GM23248 (cell line): ENCODE data around the gene COX8A. TPM values are rescaled to one million over a fixed set of nuclear protein-coding genes. Genes with fewer than 3 reads are reported as not detected.
"Not testable (repeated sequence)": the region's sequence is repeated elsewhere in the genome, so short reads cannot be mapped to it uniquely, and the experiment has no call there.

Experiments used
- DNase-seq: peaks from one replicate; pipeline ENCODE4 v3.0.0-alpha.2; 2015
- H2AFZ ChIP-seq: fragments of 200-600 bp; sonication (generic); 2 replicates; pipeline ENCODE4 v1.6.1; 2016; ENCODE audit warnings: antibody characterized with exemption
- H3F3A ChIP-seq: fragments of 200-600 bp; sonication (generic); 2 replicates; pipeline ENCODE4 v1.6.1; 2016; ENCODE audit warnings: mild to moderate bottlenecking, antibody characterized with exemption, mixed run types; ENCODE audit not compliant: insufficient read depth
- H3K27ac ChIP-seq: fragments of 200-600 bp; sonication (generic); 2 replicates; pipeline ENCODE4 v1.5.1; 2016; ENCODE audit warnings: mild to moderate bottlenecking
- H3K27me3 ChIP-seq: fragments of 200-600 bp; sonication (generic); replicated peaks from 2 replicates; pipeline ENCODE4 v1.6.1; 2016; ENCODE audit warnings: mild to moderate bottlenecking; ENCODE audit not compliant: insufficient read depth
- H3K36me3 ChIP-seq: fragments of 200-600 bp; sonication (generic); 2 replicates; pipeline ENCODE4 v1.6.1; 2016; ENCODE audit warnings: low read depth, mild to moderate bottlenecking
- H3K4me1 ChIP-seq: fragments of 200-600 bp; sonication (generic); 2 replicates; pipeline ENCODE4 v1.6.1; 2016; ENCODE audit warnings: mild to moderate bottlenecking; ENCODE audit not compliant: insufficient read depth
- H3K4me2 ChIP-seq: fragments of 200-600 bp; sonication (generic); one replicate; pipeline ENCODE4 v1.6.1; 2016; ENCODE audit warnings: mild to moderate bottlenecking; ENCODE audit not compliant: unreplicated experiment
- H3K4me3 ChIP-seq: fragments of 200-600 bp; sonication (generic); 2 replicates; pipeline ENCODE4 v1.5.1; 2016; ENCODE audit warnings: mild to moderate bottlenecking
- H3K79me2 ChIP-seq: fragments of 200-600 bp; sonication (generic); 2 replicates; pipeline ENCODE4 v1.6.1; 2016; ENCODE audit warnings: mild to moderate bottlenecking; ENCODE audit not compliant: insufficient read depth
- H3K9ac ChIP-seq: fragments of 200-600 bp; sonication (generic); 2 replicates; pipeline ENCODE4 v1.6.1; 2016; ENCODE audit warnings: mild to moderate bottlenecking
- H3K9me2 ChIP-seq: fragments of 200-600 bp; sonication (generic); 2 replicates; pipeline ENCODE4 v1.6.1; 2016; ENCODE audit warnings: mixed run types, mild to moderate bottlenecking, moderate library complexity; ENCODE audit not compliant: insufficient read depth
- H3K9me3 ChIP-seq: fragments of 200-600 bp; sonication (generic); one replicate; pipeline ENCODE4 v1.6.1; 2017; ENCODE audit warnings: low read depth
- H4K20me1 ChIP-seq: fragments of 200-600 bp; sonication (generic); 2 replicates; pipeline ENCODE4 v1.6.0; 2016; ENCODE audit not compliant: insufficient read depth
- EZH2 ChIP-seq: fragments of 200-600 bp; sonication (generic); IDR thresholded peaks from 2 replicates; pipeline ENCODE4 v1.6.1; 2018; ENCODE audit warnings: antibody characterized with exemption, mild to moderate bottlenecking; ENCODE audit not compliant: insufficient read depth, poor library complexity, severe bottlenecking
- EZH2phosphoT487 ChIP-seq: fragments of 200-600 bp; sonication (generic); IDR thresholded peaks from 2 replicates; pipeline ENCODE4 v1.6.1; 2018; ENCODE audit warnings: antibody characterized with exemption, moderate library complexity, mild to moderate bottlenecking, low read depth; ENCODE audit not compliant: insufficient read depth
- WGBS, 2 experiments: methylation state at CpG; one replicate each; pipeline ENCODE4 v1.1.6; 2015 to 2017; ENCODE audit warnings: low lambda C conversion rate in 2 of 2, low coverage in 1 of 2; ENCODE audit errors: missing lambda C conversion rate in 2 of 2; 5-methylcytosine and 5-hydroxymethylcytosine counted together
- in situ Hi-C: fragments of 300-500 bp; cut with MboI; formaldehyde crosslinking; loops from 2 replicates; pipeline ENCODE4 v1.15.0; 2020
- polyA plus RNA-seq: library from polyadenylated mRNA; unstranded; fragments of >200 nt; fragmentation: Nextera tagmentation; extraction: Ambion mirVana; gene quantifications from 2 replicates; pipeline ENCODE4 v1.2.1, GENCODE V29; 2016
- total RNA-seq: library from RNA; depleted of rRNA; stranded (reverse); fragments of >200 nt; shearing (Covaris generic); gene quantifications from 2 replicates; pipeline ENCODE4 v1.2.3, GENCODE V29; 2014

COX8A gene
- total and polyA plus RNA-seq, 2 experiments from 2014 or later: 388 to 397 TPM

GRCh38 chr11:63961608-63962412 is 12.6 kb upstream of the COX8A start:
- H3F3A ChIP-seq: no peaks in the 10 kb centered on the region
- 11 to 15% methylated on average over 12 to 17 of the region's 19 CpGs for WGBS, 2 experiments
- in situ Hi-C loops: no loop called here
- H3K27me3 ChIP-seq: no peaks in the 10 kb centered on the region
- DNase-seq: peak; percentile 70
- no peaks in the 10 kb centered on the region for H3K79me2 ChIP-seq
- no peak overlapping the region for H3K4me2 ChIP-seq
- TF ChIP-seq EZH2 (no peak), EZH2phosphoT487 (no peak)
- no peak overlapping the region for H3K4me3 ChIP-seq
- H3K9me2 ChIP-seq: no peaks in the 10 kb centered on the region
- H3K4me1 ChIP-seq: peaks cover 3% of the 10 kb centered on the region; the same call in 1 of the 2 replicates
- H3K27ac ChIP-seq: no peak overlapping the region
- no peaks in the 10 kb centered on the region for H3K36me3 ChIP-seq
- H3K9me3 ChIP-seq: no peaks in the 10 kb centered on the region
- H2AFZ ChIP-seq: no peak overlapping the region
- H4K20me1 ChIP-seq: no peaks in the 10 kb centered on the region
- 0 out of 2 replicates have a peak overlapping the region, but pooled peaks have one; percentile 13 for H3K9ac ChIP-seq

- H3F3A ChIP-seq, H3K9me2 ChIP-seq, H3K27me3 ChIP-seq, H3K9ac ChIP-seq, H2AFZ ChIP-seq, H3K4me1 ChIP-seq, H3K4me3 ChIP-seq, H3K27ac ChIP-seq, DNase-seq, H4K20me1 ChIP-seq, in situ Hi-C loops, H3K79me2 ChIP-seq, H3K4me2 ChIP-seq, H3K36me3 ChIP-seq, H3K9me3 ChIP-seq: not testable (repeated sequence)
- 83 to 89% methylated on average over 4 of the region's 4 CpGs for WGBS, 2 experiments
Observed at GRCh38 chr11:63963895-63964294, 10.5 kb upstream of the COX8A start.

- TF ChIP-seq EZH2 (no peak), EZH2phosphoT487 (no peak)
- no peak overlapping the region for H3K9ac ChIP-seq
- no peaks in the 10 kb centered on the region for H3K9me2 ChIP-seq
- in situ Hi-C loops: no loop called here
- H3K4me2 ChIP-seq: no peak overlapping the region
- H3K9me3 ChIP-seq: no peaks in the 10 kb centered on the region
- no peaks in the 10 kb centered on the region for H3K79me2 ChIP-seq
- H3K27ac ChIP-seq: no peak overlapping the region
- H3K4me3 ChIP-seq: no peak overlapping the region
- no peaks in the 10 kb centered on the region for H4K20me1 ChIP-seq
- no peaks in the 10 kb centered on the region for H3K36me3 ChIP-seq
- H3K27me3 ChIP-seq: no peaks in the 10 kb centered on the region
- no peaks in the 10 kb centered on the region for H3F3A ChIP-seq
- H2AFZ ChIP-seq: no peak overlapping the region
- DNase-seq: no peak
- H3K4me1 ChIP-seq: peaks cover 3% of the 10 kb centered on the region; the same call in 1 of the 2 replicates
- WGBS, 2 experiments: 89 to 100% methylated on average over 1 of the region's 1 CpG
Observed at GRCh38 chr11:63966444-63966843, 8.0 kb upstream of the COX8A start.

GRCh38 chr11:63969461-63969860 is 5.0 kb upstream of the COX8A start:
- H3K36me3 ChIP-seq: no peaks in the 10 kb centered on the region
- H3K79me2 ChIP-seq: peaks cover under 1% of the 10 kb centered on the region; the same call in 1 of the 2 replicates
- WGBS, 2 experiments: 65 to 74% methylated on average over 2 of the region's 2 CpGs
- H3F3A ChIP-seq: no peaks in the 10 kb centered on the region
- H3K9me3 ChIP-seq: no peaks in the 10 kb centered on the region
- DNase-seq: no peak
- no peak overlapping the region for H3K27ac ChIP-seq
- no peaks in the 10 kb centered on the region for H3K9me2 ChIP-seq
- H3K4me2 ChIP-seq: no peak overlapping the region
- no peak overlapping the region for H2AFZ ChIP-seq
- no peaks in the 10 kb centered on the region for H4K20me1 ChIP-seq
- in situ Hi-C loops: no loop called here
- H3K9ac ChIP-seq: no peak overlapping the region
- no peak overlapping the region for H3K4me3 ChIP-seq
- TF ChIP-seq EZH2phosphoT487: no peak
- no peak for TF ChIP-seq EZH2
- no peaks in the 10 kb centered on the region for H3K4me1 ChIP-seq
- H3K27me3 ChIP-seq: no peaks in the 10 kb centered on the region

- H3K27me3 ChIP-seq: no peaks in the 10 kb centered on the region
- H3K79me2 ChIP-seq: peaks cover 15% of the 10 kb centered on the region
- 65 to 66% methylated on average over 4 to 5 of the region's 5 CpGs for WGBS, 2 experiments
- no peak overlapping the region for H2AFZ ChIP-seq
- no peak for DNase-seq
- in situ Hi-C loops: no loop called here
- H3K27ac ChIP-seq: no peak overlapping the region
- H3K36me3 ChIP-seq: no peaks in the 10 kb centered on the region
- H4K20me1 ChIP-seq: no peaks in the 10 kb centered on the region
- no peaks in the 10 kb centered on the region for H3K9me2 ChIP-seq
- no peak overlapping the region for H3K9ac ChIP-seq
- no peak overlapping the region for H3K4me3 ChIP-seq
- H3F3A ChIP-seq: no peaks in the 10 kb centered on the region
- peaks cover 7% of the 10 kb centered on the region for H3K4me1 ChIP-seq
- TF ChIP-seq EZH2phosphoT487 (no peak), EZH2 (no peak)
- H3K4me2 ChIP-seq: no peak overlapping the region
- no peaks in the 10 kb centered on the region for H3K9me3 ChIP-seq
Observed at GRCh38 chr11:63970902-63971301, 3.5 kb upstream of the COX8A start.

- Histone ChIP-seq H3K79me2 (peaks cover 45% of the 10 kb centered on the region), H2AFZ (peak overlapping the region; percentile 65), H3K4me3 (peak overlapping the region; percentile 41; the same call in 1 of the 2 replicates), H3K4me1 (peaks cover 14% of the 10 kb centered on the region)
- H3K9me2 ChIP-seq, H4K20me1 ChIP-seq, H3F3A ChIP-seq, H3K9me3 ChIP-seq, H3K27me3 ChIP-seq, H3K36me3 ChIP-seq, in situ Hi-C loops, H3K27ac ChIP-seq, H3K4me2 ChIP-seq, DNase-seq, H3K9ac ChIP-seq: not testable (repeated sequence)
- 64 to 69% methylated on average over 18 of the region's 18 CpGs for WGBS, 2 experiments
Observed at GRCh38 chr11:63973912-63974258, 535 bp upstream of the COX8A start.
